Midbrain (tissue), 1 donor: Measurements from ENCODE around the gene TPK1.
"Not testable (repeated sequence)": the region's sequence is repeated elsewhere in the genome, so short reads cannot be mapped to it uniquely, and the experiment has no call there.

Source experiments
- DNase-seq: peaks from one replicate; lab custom pipeline; 2025; lab: John Stamatoyannopoulos, UW

The TPK1 gene

GRCh38 chr7:144777005-144777839, 58.6 kb downstream of the TPK1 start:
- no peak for DNase-seq

- no peak for DNase-seq
Measured at GRCh38 chr7:144776447-144776846, 59.4 kb downstream of the TPK1 start.

DNA sequence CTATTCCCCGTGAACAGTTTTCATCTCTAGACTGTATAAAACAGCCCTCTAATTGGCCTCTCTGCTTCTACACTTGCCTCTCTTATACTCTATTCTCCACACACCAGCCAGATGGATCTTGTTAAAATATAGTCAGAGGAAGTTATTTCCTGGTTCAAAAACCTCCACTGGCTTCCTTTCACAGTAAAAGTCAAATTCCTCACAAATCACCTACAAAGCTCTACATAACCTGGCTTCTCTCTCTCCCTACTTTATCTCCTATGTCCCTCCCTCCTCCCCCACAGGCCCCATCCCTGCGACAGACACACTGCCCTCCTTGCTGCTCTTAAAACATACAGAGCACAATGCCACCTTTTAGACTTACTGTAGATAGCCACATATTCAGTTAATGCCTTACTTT, 60.1 kb downstream of the TPK1 start:
- DNase-seq, result no peak

DNA sequence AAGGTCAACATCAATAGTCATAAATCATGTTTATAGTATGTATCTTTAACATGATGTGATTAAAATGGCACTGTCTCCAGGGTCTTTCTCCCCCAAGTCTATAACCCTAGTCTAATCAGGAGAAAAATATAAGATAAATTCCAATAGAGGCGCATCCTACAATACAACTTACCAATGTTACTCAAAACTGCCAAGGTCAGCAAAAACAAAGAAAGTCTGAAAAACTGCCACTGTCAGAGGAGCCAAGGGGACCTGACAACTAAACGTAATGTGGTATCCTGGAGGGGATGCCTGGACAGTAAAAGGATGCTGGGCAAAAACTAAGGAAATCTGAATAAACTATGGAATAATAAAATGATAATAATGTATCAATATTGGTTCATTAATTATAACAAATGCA, 63.9 kb downstream of the TPK1 start:
- DNase-seq, result no peak

GRCh38 chr7:144771174-144771573, 64.7 kb downstream of the TPK1 start:
- no peak for DNase-seq

- no peak for DNase-seq
Measured at GRCh38 chr7:144769352-144769751, 66.5 kb downstream of the TPK1 start.

DNA sequence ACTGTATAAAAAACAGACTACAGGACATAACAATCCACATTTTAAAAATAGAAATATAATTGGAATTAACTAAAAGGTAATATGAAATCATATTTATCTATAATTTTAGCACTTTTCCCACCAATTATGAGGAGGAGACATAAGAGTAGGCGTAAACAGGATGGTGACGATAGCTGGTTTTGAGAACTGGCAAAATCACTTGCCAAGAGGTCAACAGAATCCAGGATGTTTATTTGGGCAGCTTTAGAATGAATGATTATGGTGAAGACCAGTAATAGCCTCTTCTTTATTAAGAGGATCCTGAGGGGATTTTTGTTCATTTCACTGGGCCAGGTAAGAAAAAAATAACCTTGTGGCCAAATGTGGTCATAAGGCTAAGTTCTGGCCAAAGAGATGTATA, 67.2 kb downstream of the TPK1 start:
- DNase-seq, result no peak

- DNase-seq, result no peak
Measured at GRCh38 chr7:144763291-144763690, 72.6 kb downstream of the TPK1 start.

GRCh38 chr7:144762853-144763252, 73.0 kb downstream of the TPK1 start:
- DNase-seq, result no peak

DNA sequence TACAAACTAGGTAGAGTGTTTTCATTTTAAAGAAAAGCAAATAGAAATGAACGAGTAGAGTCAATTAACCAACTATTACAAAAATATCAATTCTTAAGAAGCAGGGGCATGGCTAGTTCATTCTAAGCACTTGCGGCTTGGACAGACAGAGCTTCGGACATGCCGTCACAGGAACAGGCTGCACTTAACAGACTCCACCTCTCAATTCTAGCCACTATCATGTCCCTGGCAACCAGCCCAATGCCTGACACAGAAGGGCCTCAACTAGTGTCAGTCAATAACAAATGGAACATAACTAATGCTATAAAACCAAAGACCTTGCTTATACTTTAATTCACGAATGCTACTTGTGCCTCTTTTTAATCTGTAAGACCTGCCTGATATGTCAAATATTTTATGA, 74.4 kb downstream of the TPK1 start:
- DNase-seq, result no peak

DNA sequence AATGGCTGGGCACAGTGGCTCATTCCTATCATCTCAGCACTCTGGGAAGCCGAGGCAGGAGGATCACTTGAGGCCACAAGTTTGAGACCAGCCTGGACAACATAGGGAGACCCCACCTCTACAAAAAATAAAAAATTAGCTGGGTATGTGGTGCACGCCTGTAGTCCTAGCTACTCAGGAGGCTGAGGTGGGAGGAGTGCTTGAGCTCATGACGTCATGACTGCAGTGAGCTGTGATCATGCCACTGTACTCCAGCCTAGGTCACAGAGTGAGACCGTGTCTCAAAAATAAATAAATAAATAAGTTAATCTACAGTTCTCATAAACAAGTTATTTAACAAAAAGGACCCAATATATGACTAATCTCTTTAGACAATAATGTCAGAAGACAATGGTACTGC, 76.2 kb downstream of the TPK1 start:
- no peak for DNase-seq

DNA sequence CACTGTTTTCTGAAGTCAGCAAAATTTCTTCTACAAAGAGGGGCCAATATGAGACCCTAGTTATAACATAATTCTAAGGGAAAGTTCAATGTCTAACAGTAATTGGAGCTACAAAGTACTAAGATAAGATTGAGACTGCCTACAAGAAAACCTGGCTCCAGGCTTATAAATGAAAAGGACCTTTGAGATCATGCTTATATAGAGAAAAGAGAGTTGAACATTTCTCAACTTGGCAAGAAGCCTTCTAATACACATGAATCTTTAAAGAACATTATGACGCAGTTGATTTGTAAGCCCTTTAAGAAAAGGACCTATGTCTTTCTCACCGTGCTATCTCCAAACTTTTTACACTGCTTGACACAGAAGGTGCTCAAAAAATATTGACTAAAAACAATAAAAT, 87.9 kb downstream of the TPK1 start:
- DNase-seq, result no peak

DNA sequence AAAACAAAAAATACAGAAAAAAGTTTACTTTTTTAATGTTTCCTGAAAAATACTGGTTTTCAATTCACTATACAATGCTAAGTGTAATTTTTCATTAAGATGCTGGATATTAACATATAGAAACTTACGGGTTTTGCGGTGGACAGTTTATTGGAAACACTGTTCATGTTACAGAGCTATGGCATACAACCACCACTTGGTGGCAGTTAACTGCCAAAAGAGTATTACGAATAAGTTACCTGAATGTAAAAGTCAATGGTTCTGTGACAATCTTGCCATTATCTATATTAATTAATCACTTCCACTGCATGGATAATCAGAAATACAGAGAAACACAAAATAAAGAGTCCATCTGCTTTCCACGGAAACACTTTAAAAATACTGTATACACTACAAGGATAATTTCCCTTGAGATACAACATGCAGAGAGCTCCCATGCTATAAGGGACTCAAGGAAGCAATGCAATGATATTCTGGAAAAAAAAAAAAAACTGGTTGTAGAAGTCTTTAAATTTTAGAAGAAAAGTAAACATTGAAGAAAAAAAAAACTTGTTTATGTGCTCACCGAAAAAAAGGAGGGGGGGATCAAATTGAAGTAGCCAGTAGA, 97.0 kb downstream of the TPK1 start:
- peak; percentile 21 for DNase-seq

GRCh38 chr7:144738146-144738545, 97.7 kb downstream of the TPK1 start:
- DNase-seq, result no peak

DNA sequence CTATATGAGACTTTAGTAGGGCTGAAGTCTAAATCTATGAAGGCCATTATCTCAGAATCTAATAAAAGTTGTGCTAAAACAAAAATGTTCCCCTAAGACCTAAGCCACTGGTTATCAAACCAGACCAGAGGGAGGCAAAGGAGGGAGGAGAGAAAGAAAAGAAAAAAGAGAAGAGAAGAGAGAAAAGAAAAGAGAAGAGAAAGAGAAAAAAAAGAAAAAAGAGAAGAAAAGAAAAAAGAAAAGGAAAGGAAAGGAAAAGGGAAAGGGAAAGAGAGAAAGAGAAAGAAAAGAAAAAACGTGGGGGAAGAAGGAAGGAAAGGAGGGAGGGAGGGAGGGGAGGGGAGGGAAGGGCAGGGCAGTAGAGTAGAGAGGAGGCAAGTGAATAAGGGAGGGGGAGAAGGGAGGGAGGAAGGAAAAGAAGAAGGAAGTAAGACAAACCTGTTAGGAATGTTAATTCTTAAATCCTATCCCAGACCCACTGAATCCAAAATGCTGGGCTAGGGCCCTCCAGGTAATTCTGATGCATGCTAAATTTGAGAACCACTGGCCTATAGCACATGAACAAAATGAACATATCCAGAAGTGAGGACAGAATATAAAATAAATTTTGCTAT, 98.9 kb downstream of the TPK1 start:
- DNase-seq, result no peak

- no peak for DNase-seq
Measured at GRCh38 chr7:144735505-144736276, 100.2 kb downstream of the TPK1 start.

DNA sequence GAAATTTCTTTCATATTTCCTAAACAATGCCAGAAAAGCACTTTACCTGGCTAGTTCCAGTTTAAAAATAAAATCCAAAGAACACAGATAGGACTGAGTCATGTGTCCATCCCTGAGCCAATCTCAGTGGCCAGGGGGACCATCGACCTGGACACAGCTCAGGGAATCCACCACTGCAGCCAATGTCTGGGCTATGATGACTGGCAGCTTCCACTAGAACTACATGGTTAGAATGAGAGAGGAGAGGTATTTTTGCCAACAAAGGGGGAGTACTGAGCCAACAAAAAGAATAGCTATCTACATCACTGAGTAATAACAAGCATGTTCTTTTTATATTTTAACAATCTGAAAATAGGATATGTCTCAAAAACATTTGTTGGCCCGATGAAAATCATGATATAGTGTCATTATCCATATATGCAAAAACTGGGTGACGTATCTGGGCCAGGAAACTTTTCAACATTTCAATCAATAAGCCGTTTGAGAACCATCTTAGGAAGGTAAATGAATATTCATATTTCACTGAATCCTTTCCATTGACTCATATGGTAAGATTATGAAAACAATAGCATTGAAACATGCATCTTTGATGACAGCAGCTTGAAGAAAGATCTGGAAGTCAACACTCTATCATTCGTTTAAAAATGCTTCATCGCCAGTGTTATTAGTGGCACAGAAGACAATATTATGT, 104.0 kb downstream of the TPK1 start:
- no peak for DNase-seq

DNA sequence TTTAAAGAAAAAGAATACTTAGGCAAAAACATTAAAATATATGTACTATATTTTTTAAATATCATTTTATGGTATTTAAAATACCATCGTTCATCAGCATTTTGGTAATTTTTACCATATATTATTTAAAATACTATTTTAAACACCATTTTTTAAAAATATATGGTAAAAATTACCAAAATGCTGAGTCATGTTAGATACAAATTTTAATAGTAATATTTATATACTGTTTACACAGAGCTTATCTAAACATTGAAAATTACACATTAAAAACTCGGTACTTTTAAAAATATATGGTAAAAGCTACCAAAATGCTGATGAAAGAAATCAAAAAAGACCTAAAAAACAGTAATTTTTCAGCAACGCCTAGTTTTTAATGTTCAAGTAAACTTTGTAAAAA, 105.6 kb downstream of the TPK1 start:
- DNase-seq, result no peak

GRCh38 chr7:144729226-144729625, 106.6 kb downstream of the TPK1 start:
- no peak for DNase-seq

DNA sequence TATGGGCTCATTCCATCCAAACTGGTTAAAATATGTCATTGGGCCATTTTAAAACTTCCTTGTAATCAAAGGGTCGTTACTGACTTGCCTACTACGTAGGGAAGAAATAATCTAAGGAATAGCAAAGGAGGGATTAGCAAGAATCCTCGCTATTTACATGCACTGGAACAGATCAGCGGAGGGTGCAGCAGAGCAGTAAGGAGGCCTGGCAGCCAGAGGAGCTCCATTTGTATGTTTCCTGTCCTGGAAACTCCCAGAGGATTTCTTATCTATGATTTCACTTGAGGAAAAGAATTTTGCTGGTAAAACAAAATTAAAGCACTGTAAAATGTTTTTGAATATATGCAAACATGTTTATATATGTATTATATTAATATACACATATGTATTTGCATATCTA, 107.3 kb downstream of the TPK1 start:
- DNase-seq, result no peak

GRCh38 chr7:144726840-144727239, 109.0 kb downstream of the TPK1 start:
- DNase-seq, result not testable (repeated sequence)

- no peak for DNase-seq
Measured at GRCh38 chr7:144725070-144725469, 110.8 kb downstream of the TPK1 start.
